Measurements from ENCODE around the gene FBXW8. TPM values are rescaled to one million over a fixed set of nuclear protein-coding genes. Genes with fewer than 3 reads are reported as not detected.

The FBXW8 gene
- total RNA-seq, 1 experiment from 2014 or later, result 20.6 TPM

DNA sequence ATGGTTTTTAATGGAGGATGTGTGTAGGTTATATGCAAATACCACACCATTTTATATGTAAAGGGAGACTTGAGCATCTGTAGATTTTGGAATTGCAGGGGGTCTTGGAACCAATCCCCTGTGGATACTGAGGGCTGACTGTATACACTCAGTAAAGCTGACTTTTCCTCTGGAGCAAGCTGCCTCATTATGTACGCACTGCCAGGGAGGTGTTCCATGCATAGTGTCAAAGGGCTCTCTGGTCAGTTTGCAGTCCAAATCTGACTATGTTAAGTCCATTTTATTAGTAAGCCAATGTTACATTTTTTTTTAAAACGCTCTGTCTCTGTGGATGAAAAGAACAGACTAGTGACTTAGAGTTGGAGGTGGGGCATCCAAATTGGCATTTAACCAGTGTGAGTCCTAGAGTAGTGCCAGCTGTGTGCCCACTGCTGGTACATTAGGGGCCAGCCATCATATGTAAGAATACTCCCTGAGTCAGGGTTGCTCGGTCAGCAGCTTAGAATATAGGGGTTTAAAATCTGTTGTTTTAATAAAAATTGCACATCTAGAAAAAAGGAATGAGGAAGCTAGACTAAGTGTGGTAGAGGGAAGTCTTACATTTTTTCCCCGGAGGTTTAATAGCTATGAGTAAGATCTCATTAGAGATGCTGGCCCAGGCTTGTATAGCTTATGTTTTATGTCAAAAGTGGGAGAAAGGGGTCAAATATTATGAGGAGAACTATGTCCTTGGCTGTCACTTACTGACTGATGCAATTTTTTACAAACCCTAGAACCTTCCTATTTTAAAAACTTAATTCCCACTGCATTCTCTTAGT is 101.4 kb downstream of the FBXW8 start:
- TF ChIP-seq CTCF (conservative IDR thresholded peaks at IDR 0.05) (no peak), EZH2 (IDR thresholded peaks at IDR 0.05; ENCODE audit: low read depth) (no peak)
- intact Hi-C loops (cut with micrococcal nuclease; ENCODE audit: unreplicated experiment), result no loop called here

GRCh38 chr12:117013726-117014125 is 103.0 kb downstream of the FBXW8 start:
- no peaks in the 10 kb centered on the region for H3K36me3 ChIP-seq (ENCODE audit: low read depth)
- CTCF ChIA-PET, result no interaction called here
- H3K4me2 ChIP-seq, result no peak overlapping the region
- no peaks in the 10 kb centered on the region for H3K79me2 ChIP-seq (ENCODE audit: low read depth)
- no peaks in the 10 kb centered on the region for H3F3A ChIP-seq (ENCODE audit: insufficient read depth, low read depth)
- H3K9me3 ChIP-seq (ENCODE audit: insufficient read depth, low read depth), result no peaks in the 10 kb centered on the region
- no peaks in the 10 kb centered on the region for H4K20me1 ChIP-seq (ENCODE audit: insufficient read depth)
- BruUV-seq (replicated peaks), result no TSS peak
- POLR2A ChIA-PET (ENCODE audit: unreplicated experiment), result no interaction called here
- TF ChIP-seq CTCF (conservative IDR thresholded peaks at IDR 0.05) (no peak), EZH2 (IDR thresholded peaks at IDR 0.05; ENCODE audit: low read depth) (no peak)
- H3K9me2 ChIP-seq (ENCODE audit: insufficient read depth), result no peaks in the 10 kb centered on the region
- H3K4me3 ChIP-seq, result no peak overlapping the region
- no peak overlapping the region for H2AFZ ChIP-seq
- intact Hi-C loops (cut with micrococcal nuclease; ENCODE audit: unreplicated experiment), result no loop called here
- no peak for DNase-seq
- H3K27ac ChIP-seq, result no peak overlapping the region
- H3K27me3 ChIP-seq (ENCODE audit: insufficient read depth, low read depth), result no peaks in the 10 kb centered on the region
- H3K4me1 ChIP-seq (replicated peaks; ENCODE audit: insufficient read depth), result no peaks in the 10 kb centered on the region

More for the DNA sequence above, 101.4 kb downstream of the FBXW8 start:
- DNase-seq, result no peak
- Histone ChIP-seq H3F3A (ENCODE audit: insufficient read depth, low read depth) (no peaks in the 10 kb centered on the region), H3K9me3 (ENCODE audit: insufficient read depth, low read depth) (no peaks in the 10 kb centered on the region), H3K27me3 (ENCODE audit: insufficient read depth, low read depth) (no peaks in the 10 kb centered on the region), H3K4me1 (replicated peaks; ENCODE audit: insufficient read depth) (no peaks in the 10 kb centered on the region), H3K9me2 (ENCODE audit: insufficient read depth) (no peaks in the 10 kb centered on the region), H3K4me3 (no peak overlapping the region), H4K20me1 (ENCODE audit: insufficient read depth) (no peaks in the 10 kb centered on the region), H2AFZ (no peak overlapping the region), H3K27ac (no peak overlapping the region), H3K79me2 (ENCODE audit: low read depth) (no peaks in the 10 kb centered on the region), H3K4me2 (no peak overlapping the region), H3K36me3 (ENCODE audit: low read depth) (no peaks in the 10 kb centered on the region)
- no TSS peak for BruUV-seq (replicated peaks)
- ChIA-PET POLR2A (ENCODE audit: unreplicated experiment) (no interaction called here), CTCF (no interaction called here)

DNA sequence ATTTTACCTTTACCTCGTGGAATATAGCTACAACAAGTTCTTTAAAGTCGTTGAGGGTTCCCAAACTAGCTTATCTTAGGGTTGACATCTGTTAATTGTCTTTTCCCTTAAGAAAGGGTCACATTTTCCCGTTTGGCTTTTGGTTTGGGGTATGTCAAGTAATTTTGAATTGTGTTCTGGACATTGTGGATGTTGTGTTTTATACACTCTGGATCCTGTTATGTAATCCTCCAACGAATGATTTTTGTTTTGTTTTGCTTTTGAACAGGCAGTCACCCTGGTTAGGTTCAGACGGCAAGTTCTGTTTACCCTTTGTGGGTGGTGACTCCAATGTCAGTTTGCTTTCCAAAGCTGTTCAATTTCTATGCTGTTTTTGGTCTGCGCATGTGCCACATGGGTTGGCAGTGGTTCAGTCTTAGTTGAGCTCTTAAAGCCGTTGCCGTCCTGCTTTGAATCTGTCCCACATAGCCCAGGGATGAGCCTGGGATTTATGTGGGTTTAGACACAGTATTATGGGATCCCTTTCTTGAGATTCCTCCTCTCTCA is 103.7 kb downstream of the FBXW8 start:
- Histone ChIP-seq H3K27me3 (ENCODE audit: insufficient read depth, low read depth) (no peaks in the 10 kb centered on the region), H3K36me3 (ENCODE audit: low read depth) (no peaks in the 10 kb centered on the region), H3F3A (ENCODE audit: insufficient read depth, low read depth) (no peaks in the 10 kb centered on the region), H4K20me1 (ENCODE audit: insufficient read depth) (no peaks in the 10 kb centered on the region), H3K4me3 (no peak overlapping the region), H3K9me2 (ENCODE audit: insufficient read depth) (no peaks in the 10 kb centered on the region), H3K27ac (no peak overlapping the region), H3K79me2 (ENCODE audit: low read depth) (no peaks in the 10 kb centered on the region), H3K4me2 (no peak overlapping the region), H3K9me3 (ENCODE audit: insufficient read depth, low read depth) (no peaks in the 10 kb centered on the region), H2AFZ (no peak overlapping the region), H3K4me1 (replicated peaks; ENCODE audit: insufficient read depth) (no peaks in the 10 kb centered on the region)
- CTCF ChIA-PET, result no interaction called here
- BruUV-seq (replicated peaks), result no TSS peak
- TF ChIP-seq EZH2 (IDR thresholded peaks at IDR 0.05; ENCODE audit: low read depth) (no peak), CTCF (conservative IDR thresholded peaks at IDR 0.05) (no peak)
- no peak for DNase-seq
- intact Hi-C loops (cut with micrococcal nuclease; ENCODE audit: unreplicated experiment), result no loop called here
- POLR2A ChIA-PET (ENCODE audit: unreplicated experiment), result no interaction called here

All from PC-9 (cell line).